Chondrocyte (in vitro differentiated cells): ENCODE data around the gene HEATR3. TPM values are rescaled to one million over a fixed set of nuclear protein-coding genes. Genes with fewer than 3 reads are reported as not detected.
"Not testable (repeated sequence)": the region's sequence is repeated elsewhere in the genome, so short reads cannot be mapped to it uniquely, and the experiment has no call there.

Experiments used
- DNase-seq: peaks from one replicate; pipeline ENCODE4 v3.0.0; 2021; ENCODE audit warnings: mixed read lengths, low spot score
- H3K27ac Mint-ChIP-seq: one replicate; pipeline ENCODE4 v1.8.0; 2021; ENCODE audit warnings: mild to moderate bottlenecking, moderate library complexity, mixed read lengths; ENCODE audit not compliant: unreplicated experiment
- H3K27me3 Mint-ChIP-seq: 2 replicates; pipeline ENCODE4 v1.8.0; 2021; ENCODE audit warnings: low read depth, mixed read lengths
- H3K36me3 Mint-ChIP-seq: 2 replicates; pipeline ENCODE4 v1.8.0; 2021; ENCODE audit warnings: low read depth, mixed read lengths
- H3K4me1 Mint-ChIP-seq: 2 replicates; pipeline ENCODE4 v1.8.0; 2021; ENCODE audit warnings: low read depth, mild to moderate bottlenecking, mixed read lengths
- H3K4me3 Mint-ChIP-seq: one replicate; pipeline ENCODE4 v1.8.0; 2021; ENCODE audit warnings: mild to moderate bottlenecking, moderate library complexity, mixed read lengths; ENCODE audit not compliant: unreplicated experiment
- H3K9me3 Mint-ChIP-seq: 2 replicates; pipeline ENCODE4 v1.8.0; 2021; ENCODE audit warnings: low read depth, mixed read lengths
- total RNA-seq: library from RNA; stranded (reverse); gene quantifications from 3 replicates; pipeline ENCODE4 v1.2.1, GENCODE V29; 2021
- TF ChIP-seq, protein P1 (sequence below): fragments of 200-600 bp; sonication (generic); IDR thresholded peaks from 2 replicates; pipeline ENCODE4 v1.5.0; 2021; ENCODE audit warnings: antibody characterized with exemption, mild to moderate bottlenecking, moderate library complexity

The HEATR3 gene
- total RNA-seq, 1 donor from 2014 or later, result 17.3 TPM

DNA sequence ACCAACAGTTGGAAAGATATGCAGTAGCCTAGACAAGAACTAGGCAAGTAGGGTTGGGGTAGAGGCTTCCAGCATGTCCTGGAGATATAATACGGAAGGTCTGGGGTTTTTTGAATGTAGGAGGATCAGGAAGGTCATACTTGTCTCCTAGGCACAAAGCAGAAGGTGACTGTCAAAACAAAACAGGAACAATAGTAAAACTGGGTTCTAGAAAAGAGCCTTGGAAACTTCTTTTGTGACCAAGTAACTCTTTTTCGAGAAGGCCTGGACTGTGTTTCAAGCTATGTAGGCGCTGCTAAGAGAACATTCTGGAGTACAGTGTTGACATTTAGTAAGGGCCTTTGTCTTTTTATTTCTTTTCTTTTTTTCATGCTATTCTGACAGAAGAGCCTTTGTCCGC is 60.4 kb downstream of the HEATR3 start:
- peaks cover 3% of the 10 kb centered on the region for H3K36me3 Mint-ChIP-seq
- no peak for DNase-seq
- TF ChIP-seq, protein P1, sequence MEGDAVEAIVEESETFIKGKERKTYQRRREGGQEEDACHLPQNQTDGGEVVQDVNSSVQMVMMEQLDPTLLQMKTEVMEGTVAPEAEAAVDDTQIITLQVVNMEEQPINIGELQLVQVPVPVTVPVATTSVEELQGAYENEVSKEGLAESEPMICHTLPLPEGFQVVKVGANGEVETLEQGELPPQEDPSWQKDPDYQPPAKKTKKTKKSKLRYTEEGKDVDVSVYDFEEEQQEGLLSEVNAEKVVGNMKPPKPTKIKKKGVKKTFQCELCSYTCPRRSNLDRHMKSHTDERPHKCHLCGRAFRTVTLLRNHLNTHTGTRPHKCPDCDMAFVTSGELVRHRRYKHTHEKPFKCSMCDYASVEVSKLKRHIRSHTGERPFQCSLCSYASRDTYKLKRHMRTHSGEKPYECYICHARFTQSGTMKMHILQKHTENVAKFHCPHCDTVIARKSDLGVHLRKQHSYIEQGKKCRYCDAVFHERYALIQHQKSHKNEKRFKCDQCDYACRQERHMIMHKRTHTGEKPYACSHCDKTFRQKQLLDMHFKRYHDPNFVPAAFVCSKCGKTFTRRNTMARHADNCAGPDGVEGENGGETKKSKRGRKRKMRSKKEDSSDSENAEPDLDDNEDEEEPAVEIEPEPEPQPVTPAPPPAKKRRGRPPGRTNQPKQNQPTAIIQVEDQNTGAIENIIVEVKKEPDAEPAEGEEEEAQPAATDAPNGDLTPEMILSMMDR, result no peak
- H3K27ac Mint-ChIP-seq, result no peak overlapping the region
- H3K9me3 Mint-ChIP-seq, result peaks cover 4% of the 10 kb centered on the region
- no peaks in the 10 kb centered on the region for H3K4me1 Mint-ChIP-seq
- H3K4me3 Mint-ChIP-seq, result no peak overlapping the region
- H3K27me3 Mint-ChIP-seq, result peaks cover 4% of the 10 kb centered on the region

DNA sequence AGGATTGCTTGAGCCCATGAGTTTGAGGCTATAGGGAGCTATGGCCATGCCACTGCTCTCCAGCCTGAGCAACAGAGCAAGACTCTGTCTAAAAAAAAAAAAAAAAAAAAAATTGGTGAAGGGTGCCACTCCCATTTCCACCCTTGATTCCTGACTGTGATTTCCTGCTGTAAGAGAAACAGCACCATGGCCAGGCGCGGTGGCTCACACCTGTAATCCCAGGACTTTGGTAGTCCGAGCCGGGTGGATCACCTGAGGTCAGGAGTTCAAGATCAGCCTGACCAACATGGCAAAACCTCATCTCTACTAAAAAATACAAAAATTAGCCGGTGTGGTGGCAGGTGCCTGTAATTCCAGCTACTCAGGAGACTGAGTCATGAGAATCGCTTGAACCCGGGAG is 66.8 kb downstream of the HEATR3 start:
- DNase-seq, H3K9me3 Mint-ChIP-seq, H3K27me3 Mint-ChIP-seq, H3K36me3 Mint-ChIP-seq, H3K4me1 Mint-ChIP-seq, H3K4me3 Mint-ChIP-seq, H3K27ac Mint-ChIP-seq: not testable (repeated sequence)

DNA sequence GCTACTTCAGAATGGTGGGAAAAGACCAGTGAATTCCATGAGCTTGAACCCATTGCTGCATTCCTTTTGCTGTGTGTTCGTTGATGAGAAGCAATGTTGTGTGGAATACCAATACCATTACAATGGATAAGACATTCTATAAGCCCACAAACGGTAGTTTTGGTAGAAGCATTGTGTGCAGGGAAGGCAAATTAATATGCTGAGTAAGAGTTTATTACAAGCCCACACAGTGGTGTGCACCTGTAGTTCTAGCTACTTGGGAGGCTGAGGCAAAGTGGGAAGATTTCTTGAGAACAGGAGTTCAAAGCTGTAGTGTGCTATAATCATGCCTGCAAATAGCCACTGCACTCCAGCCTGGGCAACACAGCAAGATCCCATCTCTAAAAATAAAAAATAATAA is 67.4 kb downstream of the HEATR3 start:
- H3K9me3 Mint-ChIP-seq, result no peaks in the 10 kb centered on the region

DNA sequence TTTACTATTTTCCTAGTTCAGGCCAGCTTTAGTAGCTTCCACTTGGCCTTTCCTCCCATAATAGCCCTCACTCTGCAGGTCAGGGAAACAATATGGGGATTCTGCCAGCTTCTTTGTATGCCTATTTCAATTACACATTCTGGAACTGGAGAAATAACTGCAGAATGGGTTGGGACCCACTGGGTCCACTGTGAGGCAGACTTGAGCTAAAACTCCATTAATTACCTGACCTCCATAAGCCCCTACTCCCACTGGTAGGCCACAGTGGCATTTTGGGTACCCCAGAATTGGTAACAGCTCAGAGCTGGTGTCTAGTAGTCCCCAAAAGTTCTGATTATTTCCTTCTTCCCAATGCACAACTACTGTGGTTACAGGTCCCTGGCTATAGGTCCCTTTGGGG is 70.6 kb downstream of the HEATR3 start:
- no peak overlapping the region for H3K27ac Mint-ChIP-seq
- TF ChIP-seq, protein P1, result peak; percentile 20
- no peaks in the 10 kb centered on the region for H3K9me3 Mint-ChIP-seq
- H3K27me3 Mint-ChIP-seq, result peaks cover 2% of the 10 kb centered on the region
- H3K36me3 Mint-ChIP-seq, result no peaks in the 10 kb centered on the region
- no peaks in the 10 kb centered on the region for H3K4me1 Mint-ChIP-seq
- no peak for DNase-seq
- no peak overlapping the region for H3K4me3 Mint-ChIP-seq

More for the DNA sequence above, 67.4 kb downstream of the HEATR3 start:
- no peak overlapping the region for H3K4me3 Mint-ChIP-seq
- peaks cover 2% of the 10 kb centered on the region for H3K27me3 Mint-ChIP-seq
- no peaks in the 10 kb centered on the region for H3K36me3 Mint-ChIP-seq
- TF ChIP-seq, protein P1, result no peak
- no peak for DNase-seq
- H3K4me1 Mint-ChIP-seq, result no peaks in the 10 kb centered on the region
- H3K27ac Mint-ChIP-seq, result no peak overlapping the region

DNA sequence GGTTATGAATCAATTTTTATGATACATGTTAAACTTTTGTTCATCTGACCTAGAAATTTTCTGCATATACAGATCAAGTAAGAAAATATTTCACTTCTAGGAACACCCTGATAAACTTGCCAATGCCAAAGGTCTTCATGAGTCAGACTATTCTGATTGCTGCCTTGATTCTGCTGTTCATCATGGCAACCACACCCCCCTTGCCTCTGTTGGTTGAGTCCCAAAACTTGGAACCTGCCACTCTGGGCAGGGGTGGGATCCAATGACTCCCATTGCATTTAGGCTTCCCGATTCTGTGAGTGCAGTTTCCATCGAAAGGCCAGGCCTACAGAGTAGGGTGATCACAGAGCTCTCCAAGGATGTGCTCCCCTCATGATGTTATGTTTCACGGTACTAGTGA is 71.5 kb downstream of the HEATR3 start:
- no peaks in the 10 kb centered on the region for H3K9me3 Mint-ChIP-seq
- TF ChIP-seq, protein P1, result no peak
- H3K27me3 Mint-ChIP-seq, result peaks cover 2% of the 10 kb centered on the region
- DNase-seq, result no peak
- H3K36me3 Mint-ChIP-seq, result no peaks in the 10 kb centered on the region
- no peaks in the 10 kb centered on the region for H3K4me1 Mint-ChIP-seq
- H3K4me3 Mint-ChIP-seq, result no peak overlapping the region
- no peak overlapping the region for H3K27ac Mint-ChIP-seq

DNA sequence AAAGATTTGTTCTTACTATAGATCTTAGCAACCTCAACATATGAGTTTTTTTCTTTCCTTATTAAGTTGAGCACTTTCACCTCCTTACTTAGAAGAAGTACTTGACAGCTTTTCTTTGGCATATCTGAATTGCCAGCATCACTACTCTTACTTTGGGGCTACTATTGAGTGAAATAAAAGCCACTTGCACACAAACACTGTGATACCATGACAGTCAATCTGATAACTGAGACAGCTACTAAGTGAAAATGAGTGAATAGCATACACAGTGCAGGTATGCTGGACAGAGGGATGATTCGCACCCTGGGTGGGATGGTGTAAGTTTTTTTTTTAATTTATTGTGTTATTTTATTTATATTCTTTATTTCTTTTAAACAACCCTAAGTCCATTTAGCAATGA is 73.8 kb downstream of the HEATR3 start:
- Mint-ChIP-seq H3K36me3 (no peaks in the 10 kb centered on the region), H3K27ac (no peak overlapping the region), H3K9me3 (no peaks in the 10 kb centered on the region), H3K4me3 (no peak overlapping the region), H3K27me3 (no peaks in the 10 kb centered on the region), H3K4me1 (no peaks in the 10 kb centered on the region)
- TF ChIP-seq, protein P1, result no peak
- DNase-seq, result no peak
